ENCODE results near the gene RBM19.

The RBM19 gene

GRCh38 chr12:113827539-113828114, 138.5 kb downstream of the RBM19 start:
- no peak for TF ChIP-seq CTCF (IDR thresholded peaks at IDR 0.05; ENCODE audit: insufficient read depth, low read length, poor library complexity, severe bottlenecking)
- H3K36me3 ChIP-seq (ENCODE audit: control insufficient read depth, insufficient read depth, low read length) = no peaks in the 10 kb centered on the region
- DNase-seq (ENCODE audit: extremely low read depth, insufficient read length) = no peak
- H3K27me3 ChIP-seq (replicated peaks; ENCODE audit: control insufficient read depth, insufficient read depth, low read length) = no peaks in the 10 kb centered on the region
- H3K4me3 ChIP-seq (replicated peaks; ENCODE audit: low read depth, low read length) = no peak overlapping the region

- no peaks in the 10 kb centered on the region for H3K36me3 ChIP-seq (ENCODE audit: control insufficient read depth, insufficient read depth, low read length)
- H3K27me3 ChIP-seq (replicated peaks; ENCODE audit: control insufficient read depth, insufficient read depth, low read length) = no peaks in the 10 kb centered on the region
- no peak for DNase-seq (ENCODE audit: extremely low read depth, insufficient read length)
- peak; percentile 12 for TF ChIP-seq CTCF (IDR thresholded peaks at IDR 0.05; ENCODE audit: insufficient read depth, low read length, poor library complexity, severe bottlenecking)
- H3K4me3 ChIP-seq (replicated peaks; ENCODE audit: low read depth, low read length) = no peak overlapping the region
Measured at GRCh38 chr12:113826805-113827538, 139.2 kb downstream of the RBM19 start.

DNA sequence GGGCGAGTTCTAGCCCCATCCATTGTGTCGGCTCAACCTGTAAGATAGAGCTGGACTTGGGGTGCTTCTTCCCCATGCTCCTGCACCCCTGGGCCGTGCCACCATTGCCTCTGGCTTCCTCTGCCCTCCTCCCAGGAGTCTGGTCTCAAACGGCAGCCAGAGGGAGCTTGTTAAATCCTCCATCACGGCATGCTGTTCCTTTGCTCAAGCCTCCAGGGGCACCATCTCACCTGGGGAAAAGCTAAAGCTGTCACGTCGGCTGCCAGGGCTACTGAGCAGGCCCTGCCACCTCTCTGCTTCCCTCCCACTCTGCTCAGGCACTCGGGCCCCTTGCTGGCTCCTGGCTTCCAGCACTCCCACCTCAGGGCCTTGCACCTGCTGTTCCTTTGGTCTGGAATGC, 140.4 kb downstream of the RBM19 start:
- no peak overlapping the region for H3K4me3 ChIP-seq (replicated peaks; ENCODE audit: low read depth, low read length)
- DNase-seq (ENCODE audit: extremely low read depth, insufficient read length) = no peak
- TF ChIP-seq CTCF (IDR thresholded peaks at IDR 0.05; ENCODE audit: insufficient read depth, low read length, poor library complexity, severe bottlenecking) = no peak
- no peaks in the 10 kb centered on the region; the same call in none of the 2 replicates for H3K36me3 ChIP-seq (ENCODE audit: control insufficient read depth, insufficient read depth, low read length)
- H3K27me3 ChIP-seq (replicated peaks; ENCODE audit: control insufficient read depth, insufficient read depth, low read length) = no peaks in the 10 kb centered on the region

- no peak for DNase-seq (ENCODE audit: extremely low read depth, insufficient read length)
- Histone ChIP-seq H3K4me3 (replicated peaks; ENCODE audit: low read depth, low read length) (no peak overlapping the region), H3K27me3 (replicated peaks; ENCODE audit: control insufficient read depth, insufficient read depth, low read length) (no peaks in the 10 kb centered on the region), H3K36me3 (ENCODE audit: control insufficient read depth, insufficient read depth, low read length) (no peaks in the 10 kb centered on the region; the same call in none of the 2 replicates)
- TF ChIP-seq CTCF (IDR thresholded peaks at IDR 0.05; ENCODE audit: insufficient read depth, low read length, poor library complexity, severe bottlenecking) = no peak
Measured at GRCh38 chr12:113823816-113824215, 142.3 kb downstream of the RBM19 start.

GRCh38 chr12:113823016-113823415, 143.1 kb downstream of the RBM19 start:
- no peaks in the 10 kb centered on the region for H3K27me3 ChIP-seq (replicated peaks; ENCODE audit: control insufficient read depth, insufficient read depth, low read length)
- no peak for TF ChIP-seq CTCF (IDR thresholded peaks at IDR 0.05; ENCODE audit: insufficient read depth, low read length, poor library complexity, severe bottlenecking)
- no peaks in the 10 kb centered on the region; the same call in none of the 2 replicates for H3K36me3 ChIP-seq (ENCODE audit: control insufficient read depth, insufficient read depth, low read length)
- DNase-seq (ENCODE audit: extremely low read depth, insufficient read length) = no peak
- no peak overlapping the region for H3K4me3 ChIP-seq (replicated peaks; ENCODE audit: low read depth, low read length)

Measured in GM06990 (cell line).